Breast epithelium (tissue), 4 donors: Measurements from ENCODE around the gene RGS12. TPM values are rescaled to one million over a fixed set of nuclear protein-coding genes. Genes with fewer than 3 reads are reported as not detected.

Experiments used
- DNase-seq, 2 donors: peaks; one replicate each; pipeline ENCODE4 v3.0.0-alpha.2; 2019; ENCODE audit warnings: low spot score in 2 of 2
- H3K27ac ChIP-seq, 2 donors: fragments of 200-600 bp; sonication (generic) in 1 of 2; one replicate each; pipeline ENCODE4 v1.5.1; 2016 to 2019; ENCODE audit warnings: mild to moderate bottlenecking in 1 of 2
- H3K27me3 ChIP-seq, 2 donors: fragments of 200-600 bp; sonication (generic) in 1 of 2; one replicate each; pipeline versions ENCODE4 v1.5.1 to v1.6.0; 2017 to 2019; ENCODE audit warnings: control low read depth in 1 of 2, mild to moderate bottlenecking in 1 of 2
- H3K36me3 ChIP-seq: fragments of 200-600 bp; one replicate; pipeline ENCODE4 v1.5.1; 2019
- H3K4me1 ChIP-seq, 2 donors: fragments of 200-600 bp; sonication (generic); one replicate each; pipeline ENCODE4 v1.5.1; 2016 to 2019; ENCODE audit warnings: control low read depth in 1 of 2
- H3K4me3 ChIP-seq, 3 donors: fragments of 200-600 bp; sonication (generic); 1 replicate in 2 of 3; 2 replicates in 1 of 3; pipeline ENCODE4 v1.5.1; 2016 to 2019; ENCODE audit warnings: mild to moderate bottlenecking in 3 of 3, moderate library complexity in 2 of 3
- H3K9me3 ChIP-seq, 2 donors: fragments of 200-600 bp; sonication (generic) in 1 of 2; one replicate each; pipeline ENCODE4 v1.5.1; 2016 to 2019; ENCODE audit warnings: control low read depth in 1 of 2
- POLR2A ChIP-seq: fragments of 450-650 bp; IDR thresholded peaks from one replicate; pipeline ENCODE4 v1.6.1; 2016; ENCODE audit warnings: antibody characterized with exemption, mild to moderate bottlenecking, moderate library complexity
- POLR2AphosphoS5 ChIP-seq, 3 donors: sonication (generic); formaldehyde crosslinking; IDR thresholded peaks; one replicate each; pipeline ENCODE4 v1.6.1; 2017; ENCODE audit warnings: antibody characterized with exemption in 3 of 3
- intact Hi-C: fragments of 100-400 bp; cut with DNase I; formaldehyde crosslinking; loops from one replicate; pipeline ENCODE4 v1.15.1; 2023; ENCODE audit warnings: low total_unique reads
- total RNA-seq, 3 donors: library from RNA; depleted of rRNA; stranded (reverse); fragments of >200 nt; gene quantifications; one replicate each; pipeline ENCODE4 v1.1.0, GENCODE V29; 2016
- TF ChIP-seq, protein P1 (sequence below), 3 donors: fragments of 450-650 bp; IDR thresholded peaks; one replicate each; pipeline ENCODE4 v1.5.1; 2016 to 2017; ENCODE audit warnings: antibody characterized with exemption in 3 of 3, mild to moderate bottlenecking in 3 of 3, moderate library complexity in 3 of 3

RGS12 gene
- total RNA-seq, 3 donors from 2014 or later, result 24.3 to 94.5 (median 29.9) TPM

DNA sequence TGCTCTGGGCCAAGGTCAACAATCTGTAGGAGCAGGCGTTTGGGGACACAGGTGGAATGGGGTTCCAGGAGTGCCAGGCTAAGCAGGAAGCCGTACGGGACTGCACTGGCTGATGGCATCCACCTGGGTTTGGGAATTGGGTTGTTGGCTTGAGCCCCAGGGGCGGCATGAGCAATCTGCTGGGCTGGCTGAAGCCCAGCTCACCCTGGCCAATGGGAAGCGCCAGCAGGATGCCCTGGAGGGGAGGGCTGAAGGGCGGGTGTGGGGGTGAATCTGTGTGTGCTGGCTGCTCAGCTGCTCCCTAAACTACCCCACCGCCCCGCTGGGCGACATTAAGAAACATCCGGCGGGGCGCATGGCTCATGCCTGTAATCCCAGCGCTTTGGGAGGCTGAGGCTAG, 8.9 kb upstream of the RGS12 start:
- Histone ChIP-seq H3K4me1 (peaks cover 12 to 14% of the 10 kb centered on the region in 2 donors), H3K4me3 (no peak overlapping the region), H3K9me3 (no peaks in the 10 kb centered on the region), H3K27me3 (peaks cover 0 to 2% of the 10 kb centered on the region in 2 donors), H3K27ac (no peak overlapping the region), H3K36me3 (no peaks in the 10 kb centered on the region)
- intact Hi-C loops, result no loop called here
- TF ChIP-seq, protein P1, sequence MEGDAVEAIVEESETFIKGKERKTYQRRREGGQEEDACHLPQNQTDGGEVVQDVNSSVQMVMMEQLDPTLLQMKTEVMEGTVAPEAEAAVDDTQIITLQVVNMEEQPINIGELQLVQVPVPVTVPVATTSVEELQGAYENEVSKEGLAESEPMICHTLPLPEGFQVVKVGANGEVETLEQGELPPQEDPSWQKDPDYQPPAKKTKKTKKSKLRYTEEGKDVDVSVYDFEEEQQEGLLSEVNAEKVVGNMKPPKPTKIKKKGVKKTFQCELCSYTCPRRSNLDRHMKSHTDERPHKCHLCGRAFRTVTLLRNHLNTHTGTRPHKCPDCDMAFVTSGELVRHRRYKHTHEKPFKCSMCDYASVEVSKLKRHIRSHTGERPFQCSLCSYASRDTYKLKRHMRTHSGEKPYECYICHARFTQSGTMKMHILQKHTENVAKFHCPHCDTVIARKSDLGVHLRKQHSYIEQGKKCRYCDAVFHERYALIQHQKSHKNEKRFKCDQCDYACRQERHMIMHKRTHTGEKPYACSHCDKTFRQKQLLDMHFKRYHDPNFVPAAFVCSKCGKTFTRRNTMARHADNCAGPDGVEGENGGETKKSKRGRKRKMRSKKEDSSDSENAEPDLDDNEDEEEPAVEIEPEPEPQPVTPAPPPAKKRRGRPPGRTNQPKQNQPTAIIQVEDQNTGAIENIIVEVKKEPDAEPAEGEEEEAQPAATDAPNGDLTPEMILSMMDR (IDR thresholded peaks at IDR 0.05), result no peak
- TF ChIP-seq POLR2AphosphoS5 (IDR thresholded peaks at IDR 0.05) (no peak), POLR2A (no peak)
- DNase-seq, result peak; percentile 15 to 49

DNA sequence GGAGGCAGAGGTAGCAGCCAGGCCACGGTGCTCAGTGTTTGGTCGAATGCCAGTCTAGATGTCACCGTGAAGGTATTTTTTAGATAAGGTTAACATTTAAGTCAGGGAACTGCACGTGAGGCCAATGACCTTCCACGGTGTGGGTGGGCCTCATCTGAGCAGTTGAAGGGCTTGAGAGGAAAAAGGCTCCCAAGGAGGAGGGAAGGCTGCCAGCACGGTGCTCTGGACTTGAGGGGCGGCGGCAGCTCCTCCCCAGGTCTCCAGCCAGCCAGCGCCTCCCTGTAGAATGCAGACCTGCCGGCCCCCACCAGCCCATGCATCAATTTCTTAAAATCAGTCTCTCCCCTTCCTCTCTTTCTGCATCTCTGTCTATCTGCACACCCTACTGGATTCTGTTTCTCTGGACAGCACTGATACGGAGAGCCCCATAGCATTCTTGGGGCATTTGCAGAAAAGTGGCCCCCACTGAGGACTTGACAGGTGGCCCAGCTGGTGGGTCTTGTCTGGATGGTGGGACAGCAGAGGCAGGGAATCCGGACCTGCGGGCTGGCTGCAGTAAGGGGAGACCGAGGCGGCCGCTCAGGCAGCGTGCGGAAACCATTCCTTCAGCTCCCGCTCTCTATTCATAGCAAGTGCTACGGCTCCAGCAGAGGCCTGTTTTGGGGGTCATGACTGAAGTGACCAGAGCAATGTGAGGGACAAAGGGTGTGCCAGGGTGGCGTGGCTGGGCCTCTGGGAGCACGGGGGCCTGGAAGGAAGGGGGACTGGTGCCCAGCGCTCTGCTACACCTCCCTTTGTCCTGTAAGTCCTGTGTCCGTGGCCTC, 7.9 kb upstream of the RGS12 start:
- H3K9me3 ChIP-seq, result no peaks in the 10 kb centered on the region
- peak; percentile 16 to 48 for DNase-seq
- H3K4me3 ChIP-seq, result peak overlapping the region in 1 of 3 donors; percentile 50
- H3K27me3 ChIP-seq, result peaks cover 0 to 2% of the 10 kb centered on the region in 2 donors
- TF ChIP-seq POLR2A (no peak), POLR2AphosphoS5 (IDR thresholded peaks at IDR 0.05) (no peak)
- TF ChIP-seq, protein P1 (IDR thresholded peaks at IDR 0.05), result no peak
- peaks cover 12 to 14% of the 10 kb centered on the region in 2 donors for H3K4me1 ChIP-seq
- no peaks in the 10 kb centered on the region for H3K36me3 ChIP-seq
- intact Hi-C loops, result no loop called here
- peak overlapping the region; percentile 73 to 79 for H3K27ac ChIP-seq

DNA sequence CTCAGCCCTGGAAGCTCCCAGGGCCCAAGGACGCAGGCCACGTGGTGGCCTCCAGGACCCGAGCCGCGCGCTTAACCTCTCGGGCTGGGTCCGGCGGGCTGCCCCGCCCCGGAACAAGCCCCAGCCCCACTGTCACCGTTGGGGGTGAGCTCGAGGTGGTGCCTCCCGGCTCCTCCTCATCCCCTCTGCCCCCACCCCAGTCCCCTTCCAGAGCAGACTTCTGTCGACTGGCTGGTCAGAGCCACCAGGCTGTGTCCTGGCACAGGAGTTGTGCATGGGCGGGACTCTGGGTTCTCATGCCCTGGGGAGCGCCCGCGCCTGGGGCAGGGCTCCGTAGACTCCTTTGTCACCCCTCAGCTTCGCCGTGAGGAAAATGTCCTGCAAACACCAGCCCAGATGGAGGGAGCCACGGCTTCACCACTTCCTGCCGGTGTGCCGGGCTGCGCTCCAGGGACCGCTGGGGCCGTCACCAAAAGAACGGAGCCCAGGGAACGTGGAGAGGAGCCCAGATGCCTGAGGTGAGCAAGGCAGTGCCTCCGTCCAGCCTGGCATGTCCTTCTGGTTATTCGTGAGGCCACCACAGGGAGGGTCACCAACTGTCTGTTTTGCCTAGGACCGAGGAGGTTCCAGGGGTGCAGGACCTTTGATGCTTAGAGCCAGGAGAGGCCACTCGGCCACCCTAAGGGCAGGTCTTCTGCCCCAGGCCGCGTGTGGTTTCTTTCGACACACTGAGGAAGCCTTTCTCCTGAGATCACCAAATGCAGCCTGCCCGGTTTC, 7.1 kb upstream of the RGS12 start:
- peak overlapping the region; percentile 73 to 79 for H3K27ac ChIP-seq
- DNase-seq, result peak; percentile 62 to 72
- peak overlapping the region in 2 of 3 donors; percentile 6 to 50 for H3K4me3 ChIP-seq
- no peaks in the 10 kb centered on the region for H3K36me3 ChIP-seq
- no peaks in the 10 kb centered on the region for H3K9me3 ChIP-seq
- TF ChIP-seq, protein P1 (IDR thresholded peaks at IDR 0.05), result no peak
- TF ChIP-seq POLR2AphosphoS5 (IDR thresholded peaks at IDR 0.05), result peak in 1 of 3 donors; percentile 31
- H3K4me1 ChIP-seq, result peaks cover 12 to 14% of the 10 kb centered on the region in 2 donors
- H3K27me3 ChIP-seq, result peaks cover 0 to 2% of the 10 kb centered on the region in 2 donors
- intact Hi-C loops, result no loop called here

GRCh38 chr4:3286335-3287175, 6.3 kb upstream of the RGS12 start:
- Histone ChIP-seq H3K27ac (peak overlapping the region; percentile 73 to 79), H3K4me1 (peaks cover 12 to 14% of the 10 kb centered on the region in 2 donors), H3K27me3 (peaks cover 0 to 2% of the 10 kb centered on the region in 2 donors), H3K9me3 (no peaks in the 10 kb centered on the region), H3K4me3 (peak overlapping the region in 2 of 3 donors; percentile 6 to 50), H3K36me3 (no peaks in the 10 kb centered on the region)
- TF ChIP-seq POLR2A (no peak), POLR2AphosphoS5 (IDR thresholded peaks at IDR 0.05) (no peak)
- TF ChIP-seq, protein P1 (IDR thresholded peaks at IDR 0.05), result no peak
- intact Hi-C loops, result no loop called here
- DNase-seq, result peak; percentile 16 to 35
